Measurements from ENCODE around the gene TMEM126B.
"Not testable (repeated sequence)": the region's sequence is repeated elsewhere in the genome, so short reads cannot be mapped to it uniquely, and the experiment has no call there.

The TMEM126B gene

GRCh38 chr11:85627998-85628770, at the start of gene TMEM126B:
Gene TMEM126B, plus strand, starts transcription at chr11:85628593. Its CDS starts 15 bp downstream, at chr11:85628608.
- DNase-seq (ENCODE audit: low spot score) = peak; percentile 96

- no peak for DNase-seq (ENCODE audit: low spot score)
Measured at GRCh38 chr11:85582111-85582510, 46.3 kb upstream of the TMEM126B start.

GRCh38 chr11:85589373-85589772, 39.0 kb upstream of the TMEM126B start:
- DNase-seq (ENCODE audit: low spot score) = no peak

- DNase-seq (ENCODE audit: low spot score) = peak; percentile 13
Measured at GRCh38 chr11:85590848-85591483, 37.4 kb upstream of the TMEM126B start.

- DNase-seq (ENCODE audit: low spot score) = peak; percentile 57
Measured at GRCh38 chr11:85595285-85595884, 33.0 kb upstream of the TMEM126B start.

- no peak for DNase-seq (ENCODE audit: low spot score)
Measured at GRCh38 chr11:85596886-85597285, 31.5 kb upstream of the TMEM126B start.

GRCh38 chr11:85599083-85599482, 29.3 kb upstream of the TMEM126B start:
- DNase-seq (ENCODE audit: low spot score) = no peak

- DNase-seq (ENCODE audit: low spot score) = no peak
Measured at GRCh38 chr11:85602526-85603213, 25.7 kb upstream of the TMEM126B start.

- no peak for DNase-seq (ENCODE audit: low spot score)
Measured at GRCh38 chr11:85603220-85603619, 25.2 kb upstream of the TMEM126B start.

- DNase-seq (ENCODE audit: low spot score) = not testable (repeated sequence)
Measured at GRCh38 chr11:85606237-85606636, 22.2 kb upstream of the TMEM126B start.

- not testable (repeated sequence) for DNase-seq (ENCODE audit: low spot score)
Measured at GRCh38 chr11:85608621-85609020, 19.8 kb upstream of the TMEM126B start.

GRCh38 chr11:85609286-85609685, 19.1 kb upstream of the TMEM126B start:
- DNase-seq (ENCODE audit: low spot score) = not testable (repeated sequence)

GRCh38 chr11:85611643-85612042, 16.8 kb upstream of the TMEM126B start:
- not testable (repeated sequence) for DNase-seq (ENCODE audit: low spot score)

- DNase-seq (ENCODE audit: low spot score) = no peak
Measured at GRCh38 chr11:85619499-85619898, 8.9 kb upstream of the TMEM126B start.

- DNase-seq (ENCODE audit: low spot score) = no peak
Measured at GRCh38 chr11:85620256-85620655, 8.1 kb upstream of the TMEM126B start.

GRCh38 chr11:85626496-85626895, 1.9 kb upstream of the TMEM126B start:
- DNase-seq (ENCODE audit: low spot score) = no peak

GRCh38 chr11:85627332-85627997, 928 bp upstream of the TMEM126B start, which contains the start of gene DLG2:
Gene DLG2, minus strand, starts transcription at chr11:85627344.
- DNase-seq (ENCODE audit: low spot score) = peak; percentile 5

- peak; percentile 22 for DNase-seq (ENCODE audit: low spot score)
Measured at GRCh38 chr11:85628771-85629341, 463 bp downstream of the TMEM126B start.

- DNase-seq (ENCODE audit: low spot score) = no peak
Measured at GRCh38 chr11:85634747-85635146, 6.4 kb downstream of the TMEM126B start.

- DNase-seq (ENCODE audit: low spot score) = no peak
Measured at GRCh38 chr11:85643191-85643614, 14.8 kb downstream of the TMEM126B start.

- no peak for DNase-seq (ENCODE audit: low spot score)
Measured at GRCh38 chr11:85647078-85647477, 18.7 kb downstream of the TMEM126B start.

Data from kidney capillary endothelial cell (primary cell).